GM20431 (cell line): ENCODE data around the gene GOLGA8J.
"Not testable (repeated sequence)": the region's sequence is repeated elsewhere in the genome, so short reads cannot be mapped to it uniquely, and the experiment has no call there.

ENCODE experiments used
- in situ Hi-C: fragments of 300-500 bp; cut with MseI, MboI; formaldehyde crosslinking; loops from one replicate; pipeline ENCODE4 v1.15.0; 2020; ENCODE audit warnings: low sequenced_read_pairs; ENCODE audit not compliant: unreplicated experiment

The GOLGA8J gene

DNA sequence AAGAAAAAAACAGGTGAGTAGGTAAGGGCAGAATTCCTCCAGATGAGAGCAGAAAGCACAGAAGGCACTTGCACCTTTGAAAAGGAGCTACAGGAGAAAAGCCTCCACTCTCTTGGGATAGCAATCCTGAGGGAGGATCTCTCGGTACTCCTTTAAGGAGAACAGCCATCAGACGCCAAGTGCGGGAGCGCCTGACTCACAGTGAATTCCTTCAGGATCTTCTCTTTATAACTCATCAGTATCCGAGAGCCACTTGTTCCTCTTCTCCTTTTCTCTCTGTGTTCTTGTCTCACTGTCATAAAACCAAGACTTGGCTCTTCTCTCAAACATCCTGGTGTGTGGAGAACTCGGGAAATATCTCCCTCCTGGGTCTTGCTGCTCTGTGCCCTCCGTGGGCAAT, 10.1 kb upstream of the GOLGA8J start:
- in situ Hi-C loops: no loop called here

DNA sequence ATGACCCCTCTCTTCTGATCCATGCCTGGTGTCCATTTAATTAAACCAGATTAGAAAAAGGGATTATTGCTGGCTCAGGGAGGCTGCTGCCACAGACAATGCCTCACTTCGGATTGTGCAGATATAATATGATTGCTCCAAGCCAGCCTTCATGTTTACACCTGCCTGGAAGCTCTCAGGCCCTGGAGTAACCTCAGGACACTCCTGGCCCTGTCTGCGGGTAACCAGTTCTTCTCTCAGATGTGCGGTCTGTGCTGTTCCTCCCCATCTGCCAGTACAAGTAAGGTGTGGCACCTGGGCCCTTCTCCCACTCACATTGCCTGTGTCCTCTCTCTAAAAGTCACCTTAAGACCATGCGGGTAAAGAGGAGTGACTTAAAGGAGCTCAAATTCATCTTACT, 8.8 kb upstream of the GOLGA8J start:
- in situ Hi-C loops: no loop called here

DNA sequence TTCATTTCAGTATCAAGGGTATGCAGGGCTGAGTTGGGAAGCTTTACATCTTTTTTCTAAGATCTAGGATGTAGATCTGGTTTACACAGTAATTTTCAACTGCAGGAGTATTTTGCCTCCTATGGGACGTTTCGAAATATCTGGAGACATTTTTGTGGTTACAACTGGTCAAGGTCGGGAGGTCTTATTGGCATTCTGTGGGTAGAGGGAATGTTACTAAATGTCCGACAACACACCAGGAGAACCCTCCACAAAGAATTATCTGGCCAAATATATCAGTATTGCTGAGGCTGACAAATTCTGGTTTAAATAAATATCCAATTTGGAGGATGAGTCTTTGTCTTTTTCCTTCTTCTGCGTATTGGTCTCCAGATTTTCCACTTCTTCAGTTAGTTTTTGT, 1.9 kb upstream of the GOLGA8J start:
- in situ Hi-C loops: not testable (repeated sequence)

DNA sequence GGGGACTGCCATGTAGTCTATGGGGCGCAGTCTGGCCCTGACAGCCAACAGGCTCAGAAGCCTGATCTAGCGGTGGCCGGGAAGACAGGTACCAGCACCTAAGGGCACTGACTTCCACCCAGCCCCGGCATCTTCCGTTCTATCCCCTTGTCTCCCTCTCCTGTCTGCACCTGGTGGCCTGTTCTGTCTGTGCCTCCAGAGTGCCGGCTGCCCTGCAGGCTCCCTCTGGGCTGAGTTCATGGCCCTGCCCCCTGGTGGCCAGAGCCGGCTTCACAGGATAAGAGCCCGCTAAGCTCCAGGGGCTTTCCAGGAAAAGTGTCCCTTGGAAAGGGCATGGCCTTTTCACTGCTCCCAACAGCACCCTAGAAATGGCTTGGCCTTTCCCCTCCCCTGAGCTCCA, 15.1 kb downstream of the GOLGA8J start:
- in situ Hi-C loops: not testable (repeated sequence)

DNA sequence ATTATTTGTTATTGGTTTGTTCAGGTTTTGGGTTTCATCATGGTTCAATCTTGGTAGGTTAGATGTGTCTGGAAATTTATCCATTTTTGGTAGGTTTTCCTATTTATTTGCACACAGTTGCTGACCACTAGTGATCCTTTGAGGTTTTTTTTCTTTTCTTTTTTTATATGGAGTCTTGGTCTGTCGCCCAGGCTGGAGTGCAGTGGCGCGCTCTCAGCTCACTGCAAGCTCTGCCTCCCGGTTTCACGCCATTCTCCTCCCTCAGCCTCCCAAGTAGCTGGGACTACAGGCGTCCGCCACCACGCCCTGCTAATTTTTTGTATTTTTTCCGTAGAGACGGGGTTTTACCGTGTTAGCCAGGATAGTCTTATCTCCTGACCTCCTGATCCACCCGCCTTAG, 20.1 kb downstream of the GOLGA8J start:
- in situ Hi-C loops: not testable (repeated sequence)

DNA sequence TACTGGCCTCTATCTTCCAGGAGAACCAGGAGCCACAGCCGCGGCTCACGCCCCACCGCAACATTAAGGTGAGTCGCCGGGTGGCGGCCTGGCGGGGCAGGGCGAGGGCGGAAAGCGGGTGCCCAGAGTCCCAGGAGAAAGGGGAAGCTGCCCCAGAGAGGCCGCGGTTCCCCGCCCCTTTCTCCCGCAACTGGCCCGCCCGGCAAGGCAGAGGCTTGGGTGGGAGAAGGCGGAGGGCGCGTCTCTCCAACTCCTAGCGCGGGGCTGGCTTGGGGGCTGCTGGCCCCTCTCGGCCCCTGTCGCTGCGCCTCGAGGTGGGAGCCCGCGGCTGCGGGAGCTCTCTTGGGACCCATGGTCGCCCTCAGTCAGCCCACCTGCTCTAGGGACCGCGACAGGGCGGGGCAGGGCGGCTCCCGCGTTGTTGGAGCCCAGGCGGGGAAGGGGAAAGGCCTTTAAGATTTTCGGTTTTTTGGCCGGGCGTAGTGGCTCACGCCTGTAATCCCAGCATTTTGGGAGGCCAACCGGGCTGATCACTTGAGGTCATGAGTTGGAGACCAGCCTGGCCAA, 21.3 kb downstream of the GOLGA8J start:
- in situ Hi-C loops: not testable (repeated sequence)

DNA sequence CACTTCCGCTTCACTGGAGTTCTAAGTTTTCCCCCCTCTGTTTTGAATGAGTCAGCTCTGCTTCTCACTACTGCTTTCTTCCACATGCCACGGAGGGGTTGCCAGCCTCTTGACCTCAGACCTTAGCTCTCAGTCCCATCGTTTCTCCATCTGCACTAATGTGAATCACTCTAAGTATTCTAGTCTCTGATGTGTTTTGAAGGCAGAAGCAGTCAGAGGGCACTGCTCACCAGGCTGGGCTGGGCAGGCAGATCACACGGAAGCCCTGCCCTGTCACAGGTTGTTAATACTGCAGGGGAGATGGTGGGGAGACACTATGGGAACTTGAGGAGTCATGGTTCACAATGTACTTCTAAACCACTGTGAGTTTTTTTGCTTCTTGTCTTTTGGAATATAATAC, 27.8 kb downstream of the GOLGA8J start:
- in situ Hi-C loops: not testable (repeated sequence)

DNA sequence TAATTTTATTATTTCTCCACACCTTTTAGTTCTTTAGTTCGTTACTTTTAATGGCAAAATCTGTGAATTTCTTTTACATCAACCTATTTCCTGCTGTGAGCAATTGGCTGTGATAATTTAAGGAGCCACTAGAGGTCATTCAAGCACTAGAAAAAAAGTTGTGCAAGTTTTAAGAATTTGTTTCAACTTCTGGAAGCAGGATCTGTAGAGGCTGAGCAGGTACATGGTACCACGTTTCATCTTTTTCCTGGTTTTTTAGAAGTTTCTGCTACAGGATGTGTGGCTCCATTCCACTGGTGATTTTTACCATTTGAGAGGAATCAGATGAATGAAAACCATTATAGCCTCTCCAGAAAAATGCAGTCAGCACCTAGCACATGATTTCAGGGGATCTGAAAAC, 47.3 kb downstream of the GOLGA8J start:
- in situ Hi-C loops: not testable (repeated sequence)

DNA sequence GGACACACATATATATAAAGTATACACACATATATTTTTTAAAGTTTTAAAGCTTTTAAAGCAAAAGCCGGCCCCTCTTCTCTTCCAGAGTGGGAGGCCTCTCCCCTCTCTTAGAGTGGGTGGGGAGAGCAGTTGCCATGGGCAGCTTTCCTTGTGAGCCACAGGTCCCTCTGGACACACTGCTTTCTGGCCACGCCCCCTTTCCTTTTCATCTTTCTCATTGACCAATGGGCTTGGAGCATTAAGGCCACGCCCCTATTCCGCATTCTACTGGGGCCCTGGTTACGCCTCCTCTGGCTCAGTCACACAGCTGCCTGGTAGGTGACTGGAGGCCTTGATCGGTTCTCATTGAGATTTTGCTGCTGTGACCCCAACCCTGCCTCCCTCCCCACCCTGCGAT, 52.0 kb downstream of the GOLGA8J start, which contains the start of gene GOLGA8T:
GOLGA8T (plus strand) TSS at position 301 of the 400 bp plus-strand sequence; CDS start at position 399, 98 bp downstream.
- in situ Hi-C loops: not testable (repeated sequence)
